HepG2 (cell line): ENCODE measurements around the gene TSHZ2. TPM values are rescaled to one million over a fixed set of nuclear protein-coding genes. Genes with fewer than 3 reads are reported as not detected.
A peak's percentile ranks its signal among the peaks of the same experiment; 100 is the strongest.

Experiments
- ARID2 ChIP-seq: sonication (generic); formaldehyde crosslinking; IDR thresholded peaks from 2 replicates; pipeline ENCODE4 v1.8.1; 2022; ENCODE audit warnings: mild to moderate bottlenecking, missing genetic modification reagents, borderline replicate concordance
- ATF6 ChIP-seq: sonication (generic); formaldehyde crosslinking; conservative IDR thresholded peaks from 2 replicates; pipeline ENCODE4 v1.4.0; 2020; ENCODE audit warnings: missing genetic modification reagents
- FOXC1 ChIP-seq: sonication (generic); formaldehyde crosslinking; IDR thresholded peaks from 2 replicates; pipeline ENCODE4 v1.8.0; 2022; ENCODE audit warnings: mild to moderate bottlenecking, missing genetic modification reagents, borderline replicate concordance
- GATAD2A ChIP-seq: IDR thresholded peaks from 2 replicates; pipeline ENCODE4 v1.6.1; 2016
- IRX3 ChIP-seq: sonication (generic); formaldehyde crosslinking; IDR thresholded peaks from 2 replicates; pipeline ENCODE4 v1.8.1; 2023; ENCODE audit warnings: mild to moderate bottlenecking, low read depth, missing genetic modification reagents, borderline replicate concordance
- MBD4 ChIP-seq: IDR thresholded peaks from 2 replicates; pipeline ENCODE4 v1.6.1; 2012; ENCODE audit warnings: low read length, inconsistent platforms, borderline replicate concordance
- MTF2 ChIP-seq: sonication (generic); formaldehyde crosslinking; IDR thresholded peaks from 2 replicates; pipeline ENCODE4 v1.5.0; 2020; ENCODE audit warnings: missing genetic modification reagents, borderline replicate concordance
- NFIB ChIP-seq: sonication (generic); formaldehyde crosslinking; IDR thresholded peaks from 2 replicates; pipeline ENCODE4 v1.9.0; 2021; ENCODE audit warnings: missing genetic modification reagents, mild to moderate bottlenecking, borderline replicate concordance
- NRL ChIP-seq: sonication (generic); formaldehyde crosslinking; IDR thresholded peaks from 2 replicates; pipeline ENCODE4 v1.5.0; 2020; ENCODE audit warnings: missing genetic modification reagents, mild to moderate bottlenecking, moderate library complexity, borderline replicate concordance
- RCOR2 ChIP-seq: IDR thresholded peaks from 2 replicates; pipeline ENCODE4 v1.6.1; 2016; ENCODE audit warnings: missing biosample characterization, missing genetic modification reagents
- SKIL ChIP-seq: sonication (generic); formaldehyde crosslinking; IDR thresholded peaks from 2 replicates; pipeline ENCODE4 v1.8.0; 2022; ENCODE audit warnings: missing genetic modification reagents, mild to moderate bottlenecking, moderate library complexity, borderline replicate concordance
- SP5 ChIP-seq: IDR thresholded peaks from 2 replicates; pipeline ENCODE4 v1.6.1; 2016; ENCODE audit warnings: low read depth, borderline replicate concordance
- SRSF9 ChIP-seq: fragments of 200-400 bp; formaldehyde crosslinking; IDR thresholded peaks from 2 replicates; pipeline ENCODE4 v1.6.1; 2018; ENCODE audit warnings: borderline replicate concordance, mild to moderate bottlenecking, low read depth, low read length; ENCODE audit not compliant: insufficient read depth, poor library complexity, severe bottlenecking
- ZFP36 ChIP-seq: fragments of 150-350 bp; IDR thresholded peaks from 2 replicates; pipeline ENCODE4 v1.6.1; 2018; ENCODE audit warnings: borderline replicate concordance, low read length, low read depth; ENCODE audit not compliant: partially characterized antibody
- ZKSCAN1 ChIP-seq: fragments of 150-350 bp; IDR thresholded peaks from 2 replicates; pipeline ENCODE4 v1.6.1; 2014; ENCODE audit warnings: low read length
- ZMYM4 ChIP-seq: sonication (generic); formaldehyde crosslinking; IDR thresholded peaks from 2 replicates; pipeline ENCODE4 v1.8.1; 2023; ENCODE audit warnings: mild to moderate bottlenecking, missing genetic modification reagents
- ZNF12 ChIP-seq: sonication (generic); formaldehyde crosslinking; IDR thresholded peaks from 2 replicates; pipeline ENCODE4 v1.5.0; 2020; ENCODE audit warnings: missing genetic modification reagents
- ZNF207 ChIP-seq: fragments of 450-650 bp; IDR thresholded peaks from 2 replicates; pipeline ENCODE4 v1.6.1; 2016; ENCODE audit warnings: antibody characterized with exemption, borderline replicate concordance
- ZNF484 ChIP-seq: sonication (generic); formaldehyde crosslinking; IDR thresholded peaks from 2 replicates; pipeline ENCODE4 v1.5.1; 2020; ENCODE audit warnings: mild to moderate bottlenecking, low read depth, missing genetic modification reagents, borderline replicate concordance
- ZNF513 ChIP-seq: sonication (generic); formaldehyde crosslinking; conservative IDR thresholded peaks from 2 replicates; pipeline ENCODE4 v1.5.0; 2020; ENCODE audit warnings: missing genetic modification reagents
- ZNF562 ChIP-seq: sonication (generic); formaldehyde crosslinking; IDR thresholded peaks from 2 replicates; pipeline ENCODE4 v1.8.0; 2022; ENCODE audit warnings: missing genetic modification reagents, borderline replicate concordance
- ZNF747 ChIP-seq: sonication (generic); formaldehyde crosslinking; IDR thresholded peaks from 2 replicates; pipeline ENCODE4 v1.8.1; 2023; ENCODE audit warnings: missing genetic modification reagents, mild to moderate bottlenecking, borderline replicate concordance
- polyA plus RNA-seq, 8 experiments: library from polyadenylated mRNA; depleted of rRNA in 3 of 8; stranded (reverse) in 7 of 8; unstranded in 1 of 8; fragments of >200 nt; fragmentation: Illumina TruSeq in 4 of 8; extraction: Trizol in 4 of 8; gene quantifications; 2 replicates each; pipeline versions ENCODE4 v1.2.1 to v1.2.3, GENCODE V29; 2011 to 2016; ENCODE audit warnings: low read depth in 4 of 8, missing spikeins in 1 of 8, mixed read lengths in 1 of 8; ENCODE audit not compliant: insufficient read depth in 1 of 8
- total RNA-seq, 5 experiments: library from RNA; depleted of rRNA; stranded (reverse); fragments of >200 nt; fragmentation: Illumina TruSeq; extraction: Trizol; gene quantifications; 2 replicates each; pipeline ENCODE4 v1.2.3, GENCODE V29; 2016; ENCODE audit warnings: low read depth in 1 of 5

Gene TSHZ2
- total and polyA plus RNA-seq, 2 of the 13 experiments (the other 11 are each of a cell fraction or from before 2014, with no cell fraction given): 0.01 TPM; not detected in 1

GRCh38 chr20:53077373-53078205 lies 105.4 kb downstream of the TSHZ2 start (continued):
- TF ChIP-seq NRL (CRISPR knock-in tag) (no peak), NFIB (no peak), ZNF207 (no peak), RCOR2 (CRISPR knock-in tag) (peak; percentile 81; the same call in 1 of the 2 replicates), ZKSCAN1 (no peak), GATAD2A (peak; percentile 96), ZFP36 (no peak), IRX3 (no peak), ZNF484 (no peak), SP5 (CRISPR knock-in tag) (peak; percentile 48; the same call in 1 of the 2 replicates), ARID2 (CRISPR knock-in tag) (peak; percentile 59; the same call in 1 of the 2 replicates), MTF2 (CRISPR knock-in tag) (no peak), FOXC1 (CRISPR knock-in tag) (no peak), ZNF12 (CRISPR knock-in tag) (no peak), SKIL (CRISPR knock-in tag) (peak; percentile 70; the same call in 1 of the 2 replicates), ZMYM4 (CRISPR knock-in tag) (peak; percentile 55; the same call in 1 of the 2 replicates), MBD4 (no peak), ZNF747 (no peak), SRSF9 (no peak), ZNF562 (CRISPR knock-in tag) (no peak), ATF6 (CRISPR knock-in tag) (no peak), ZNF513 (CRISPR knock-in tag) (no peak)
